NCI-H524 (cell line): ENCODE results near the gene AKAP10.
"Not testable (repeated sequence)": the region's sequence is repeated elsewhere in the genome, so short reads cannot be mapped to it uniquely, and the experiment has no call there.

Source experiments
- DNase-seq, 2 experiments: peaks; one replicate each; lab custom pipeline; 2025; lab: John Stamatoyannopoulos, UW

The AKAP10 gene

DNA sequence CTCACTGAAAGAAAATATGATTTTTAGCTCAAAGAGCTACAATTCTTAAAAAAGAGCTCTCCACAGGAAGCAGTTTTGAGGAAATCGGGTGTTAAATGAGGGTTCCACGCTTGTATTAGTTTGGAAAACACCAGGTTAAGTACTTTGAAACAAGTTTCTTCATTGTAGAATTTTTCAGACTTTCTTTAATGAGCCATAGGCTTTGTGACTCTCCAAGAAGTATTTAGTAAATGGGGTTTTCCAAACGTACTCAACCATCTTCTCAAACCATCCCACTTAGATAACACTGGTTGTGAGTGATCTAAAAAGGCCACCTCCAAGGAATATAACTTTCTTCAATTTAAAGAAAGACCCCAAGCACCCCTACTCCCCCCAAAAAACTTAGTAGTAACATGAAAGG is 112.6 kb downstream of the AKAP10 start:
- no peak for DNase-seq

- not testable (repeated sequence) for DNase-seq
Measured at GRCh38 chr17:19860647-19861177, 116.9 kb downstream of the AKAP10 start.

- DNase-seq, result no peak
Measured at GRCh38 chr17:19857640-19858039, 120.0 kb downstream of the AKAP10 start.
